Measurements from ENCODE around the gene BOLA2. TPM values are rescaled to one million over a fixed set of nuclear protein-coding genes. Genes with fewer than 3 reads are reported as not detected.

Gene BOLA2
- 23.8 and 51.4 TPM in 2 replicates for total RNA-seq

GRCh38 chr16:29454269-29454668 is at the start of gene BOLA2, which contains the start of gene SLX1B:
Gene BOLA2, minus strand, starts transcription at chr16:29454351. Its CDS starts 98 bp downstream, at chr16:29454253.
Gene SLX1B, plus strand, starts transcription at chr16:29454533.

GRCh38 chr16:29459706-29460646 is 5.8 kb upstream of the BOLA2 start, which contains the start of gene SULT1A4:
Gene SULT1A4, plus strand, starts transcription at chr16:29459913. Its CDS starts 1,473 bp downstream, at chr16:29461386.

Other genes starting within 250 kb of the BOLA2 start
- gene NPIPB11, start 47.6 kb downstream of the BOLA2 start, total RNA-seq: under 0.01 and 0.12 TPM in 2 replicates
- 3.4 and 3.9 TPM in 2 replicates for gene SLX1B, start 182 bp upstream of the BOLA2 start, total RNA-seq
- 0.75 and 1.3 TPM in 2 replicates for gene SULT1A4, start 5.6 kb upstream of the BOLA2 start, total RNA-seq
- gene NPIPB12, start 52.1 kb upstream of the BOLA2 start, total RNA-seq: 10.3 and 15.4 TPM in 2 replicates
- not detected in 2 replicates for gene SPN, start 208.9 kb upstream of the BOLA2 start, total RNA-seq
- 2.9 and 3.8 TPM in 2 replicates for gene QPRT, start 224.8 kb upstream of the BOLA2 start, total RNA-seq

Measured in aortic smooth muscle cell (primary cell).